Jurkat, Clone E6-1 (cell line): Measurements from ENCODE around the gene ZNF804B.

Experiments
- DNase-seq: peaks from one replicate; pipeline ENCODE4 v3.0.0-alpha.2; 2011; ENCODE audit warnings: low read depth, low spot score
- H3K4me3 ChIP-seq: 2 replicates; pipeline ENCODE4 v1.5.1; 2011; ENCODE audit warnings: mild to moderate bottlenecking, low read length, control low read depth, moderate library complexity

Gene ZNF804B

DNA sequence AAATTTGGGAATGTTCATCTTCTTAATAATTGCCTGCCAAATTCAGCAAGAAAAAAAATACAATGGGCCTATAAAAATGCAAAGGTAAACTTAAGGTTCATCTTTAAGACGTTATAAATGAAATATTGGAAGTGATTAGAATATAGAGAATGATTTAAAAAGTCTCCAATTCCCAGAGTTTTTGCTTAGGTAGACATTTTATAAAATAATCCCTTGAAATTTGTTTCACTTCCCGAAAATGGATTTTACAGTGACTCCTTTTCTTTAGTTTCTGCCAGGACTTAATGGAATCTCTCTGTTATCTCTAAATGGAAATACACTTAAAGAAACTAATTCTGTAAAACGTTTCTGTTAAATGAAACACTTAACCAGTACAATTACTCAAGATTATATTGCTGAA is 580.2 kb downstream of the ZNF804B start:
- DNase-seq: no peak
- H3K4me3 ChIP-seq: no peak overlapping the region

DNA sequence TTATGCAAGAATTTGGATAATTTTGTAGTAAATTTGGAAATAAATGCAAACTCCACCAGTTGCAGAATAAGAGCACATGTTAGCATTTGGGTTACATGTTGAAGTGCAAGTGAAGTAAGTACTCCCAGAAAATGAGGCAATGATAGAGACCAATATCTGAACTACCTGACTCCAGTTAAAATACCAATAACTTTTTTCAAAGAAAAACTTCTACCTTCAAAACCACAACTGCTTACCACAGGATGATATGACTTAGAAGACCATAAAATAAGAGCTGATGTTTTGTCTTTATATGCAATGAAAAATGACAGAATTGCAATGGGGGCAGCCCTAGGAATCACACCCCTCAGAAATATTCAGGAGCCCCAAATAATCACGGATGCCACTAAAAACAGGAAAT is 597.6 kb downstream of the ZNF804B start:
- no peak overlapping the region for H3K4me3 ChIP-seq

DNA sequence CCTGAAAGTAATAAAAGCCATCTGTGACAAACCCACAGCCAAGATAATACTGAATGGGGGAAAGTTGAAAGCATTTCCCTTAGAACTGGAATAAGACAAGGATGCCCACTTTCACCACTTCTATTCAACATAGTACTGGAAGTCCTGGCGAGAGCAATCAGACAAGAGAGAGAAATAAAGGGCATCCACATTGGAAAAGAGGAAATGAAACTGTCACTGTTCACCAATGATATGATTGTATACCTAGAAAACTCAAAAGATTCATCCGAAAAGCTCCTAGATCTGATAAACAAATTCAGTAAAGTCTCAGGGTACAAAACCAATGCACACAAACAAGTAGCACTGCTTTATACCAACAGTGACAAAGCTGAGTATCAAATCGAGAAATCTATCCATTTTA is 617.7 kb downstream of the ZNF804B start:
- DNase-seq: no peak

More for the DNA sequence above, 597.6 kb downstream of the ZNF804B start:
- no peak for DNase-seq

DNA sequence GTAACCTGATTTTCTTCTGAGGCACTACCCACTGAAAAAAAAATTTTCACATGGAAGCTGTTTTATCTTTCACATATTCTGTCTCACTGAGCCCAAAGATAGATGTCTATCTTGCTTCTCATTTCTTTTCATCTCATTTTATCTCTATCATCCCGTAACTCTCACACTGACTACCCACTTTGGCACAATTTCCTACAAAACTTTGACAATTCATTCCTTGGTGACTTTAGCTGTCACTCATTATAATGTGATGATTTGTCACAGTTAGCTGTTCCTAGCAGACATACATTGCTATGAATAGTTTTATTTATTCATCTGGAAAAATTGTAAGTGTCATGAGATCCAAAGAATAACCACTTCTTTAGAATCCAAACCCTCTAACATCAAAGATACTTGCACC is 625.9 kb downstream of the ZNF804B start:
- no peak overlapping the region for H3K4me3 ChIP-seq
- no peak for DNase-seq

More for the DNA sequence above, 617.7 kb downstream of the ZNF804B start:
- H3K4me3 ChIP-seq: no peak overlapping the region
